Bronchial epithelial cell (primary cell): Measurements from ENCODE around the gene POLR3E. TPM values are rescaled to one million over a fixed set of nuclear protein-coding genes. Genes with fewer than 3 reads are reported as not detected.

Experiments used
- DNase-seq: peaks from one replicate; pipeline ENCODE4 v3.0.0-alpha.2; 2010; ENCODE audit warnings: low read depth
- FAIRE-seq: peaks from 2 replicates; lab custom pipeline; 2011; peaks lifted over from hg19 to GRCh38; lab: Jason Lieb, UNC
- H3K27me3 ChIP-seq: 2 replicates; pipeline ENCODE4 v1.5.1; 2011; ENCODE audit warnings: low read length; ENCODE audit not compliant: control insufficient read depth, insufficient read depth
- H3K36me3 ChIP-seq: 2 replicates; pipeline ENCODE4 v1.5.1; 2011; ENCODE audit warnings: low read length; ENCODE audit not compliant: control insufficient read depth, insufficient read depth
- H3K4me3 ChIP-seq: 2 replicates; pipeline ENCODE4 v1.5.1; 2011; ENCODE audit warnings: mild to moderate bottlenecking, low read depth, low read length, control low read depth
- CTCF ChIP-seq: IDR thresholded peaks from 2 replicates; pipeline ENCODE4 v1.5.1; 2011; ENCODE audit warnings: mild to moderate bottlenecking, moderate library complexity, low read length, control low read depth, inconsistent platforms; ENCODE audit not compliant: insufficient read depth, severe bottlenecking
- total RNA-seq: library from RNA; depleted of rRNA; stranded (reverse); fragments of >200 nt; gene quantifications from 2 replicates; pipeline ENCODE4 v1.2.1, GENCODE V29; 2014

The POLR3E gene
- total RNA-seq, 1 donor from 2014 or later = 60.3 TPM

GRCh38 chr16:22317001-22317530, 19.9 kb downstream of the POLR3E start:
- peaks cover 32% of the 10 kb centered on the region for H3K36me3 ChIP-seq
- no peak overlapping the region for H3K4me3 ChIP-seq
- DNase-seq (no peak), FAIRE-seq (no peak)
- H3K27me3 ChIP-seq = no peaks in the 10 kb centered on the region
- TF ChIP-seq CTCF = no peak

- Histone ChIP-seq H3K4me3 (no peak overlapping the region), H3K36me3 (peaks cover 35% of the 10 kb centered on the region), H3K27me3 (no peaks in the 10 kb centered on the region)
- DNase-seq (no peak), FAIRE-seq (no peak)
- no peak for TF ChIP-seq CTCF
Observed at GRCh38 chr16:22317625-22318024, 20.4 kb downstream of the POLR3E start.

GRCh38 chr16:22318690-22319358, 21.6 kb downstream of the POLR3E start:
- H3K4me3 ChIP-seq = no peak overlapping the region
- peak; percentile 67 for TF ChIP-seq CTCF
- no peaks in the 10 kb centered on the region for H3K27me3 ChIP-seq
- peaks cover 39% of the 10 kb centered on the region for H3K36me3 ChIP-seq
- FAIRE-seq (no peak), DNase-seq (peak; percentile 22)

- FAIRE-seq = peak; percentile 55
- Histone ChIP-seq H3K27me3 (no peaks in the 10 kb centered on the region), H3K4me3 (no peak overlapping the region), H3K36me3 (peaks cover 54% of the 10 kb centered on the region)
- no peak for DNase-seq
- no peak for TF ChIP-seq CTCF
Observed at GRCh38 chr16:22320572-22321339, 23.5 kb downstream of the POLR3E start.

- Histone ChIP-seq H3K36me3 (peaks cover 53% of the 10 kb centered on the region), H3K4me3 (no peak overlapping the region), H3K27me3 (no peaks in the 10 kb centered on the region)
- FAIRE-seq (peak; percentile 82), DNase-seq (peak; percentile 66)
- peak; percentile 77 for TF ChIP-seq CTCF
Observed at GRCh38 chr16:22321340-22322001, 24.3 kb downstream of the POLR3E start.
